Right lobe of liver (tissue), 6 donors: ENCODE data around the gene MYMK. TPM values are rescaled to one million over a fixed set of nuclear protein-coding genes. Genes with fewer than 3 reads are reported as not detected.

Source experiments
- ATAC-seq, 4 donors: fragments of 200-7000 bp; cut with Tn5 transposase; one replicate each; pipeline ENCODE4 v1.9.1; 2020; ENCODE audit warnings: mild to moderate bottlenecking in 4 of 4, moderate library complexity in 4 of 4
- DNase-seq, 3 donors: peaks; one replicate each; pipeline ENCODE4 v3.0.0-alpha.2; 2020
- H3K27ac ChIP-seq, 3 donors: fragments of 200-600 bp; one replicate each; pipeline ENCODE4 v1.8.0; 2022
- H3K27me3 ChIP-seq, 2 donors: fragments of 200-600 bp; one replicate each; pipeline ENCODE4 v1.8.0; 2022
- H3K36me3 ChIP-seq, 4 donors: fragments of 200-600 bp; sonication (generic) in 1 of 4; one replicate each; pipeline versions ENCODE4 v1.5.1 to v1.8.0; 2017 to 2022; ENCODE audit warnings: control low read depth in 1 of 4
- H3K4me1 ChIP-seq, 4 donors: fragments of 200-600 bp; sonication (generic) in 1 of 4; one replicate each; pipeline versions ENCODE4 v1.5.1 to v1.8.0; 2017 to 2022; ENCODE audit warnings: control low read depth in 1 of 4
- H3K4me3 ChIP-seq, 3 donors: fragments of 200-600 bp; one replicate each; pipeline ENCODE4 v1.8.0; 2022
- H3K9me3 ChIP-seq, 4 donors: fragments of 200-600 bp; sonication (generic) in 1 of 4; one replicate each; pipeline versions ENCODE4 v1.5.1 to v1.8.0; 2017 to 2022; ENCODE audit warnings: control low read depth in 1 of 4
- POLR2A ChIP-seq: fragments of 450-650 bp; IDR thresholded peaks from one replicate; pipeline ENCODE4 v1.6.1; 2017; ENCODE audit warnings: antibody characterized with exemption, mild to moderate bottlenecking
- WGBS: methylation state at CpG from one replicate; pipeline ENCODE4 v1.1.6; 2018; ENCODE audit warnings: low coverage, low lambda C conversion rate; ENCODE audit not compliant: insufficient coverage; ENCODE audit errors: missing lambda C conversion rate; 5-methylcytosine and 5-hydroxymethylcytosine counted together
- intact Hi-C, 2 donors: fragments of 100-400 bp; cut with DNase I; formaldehyde crosslinking; loops; one replicate each; pipeline versions ENCODE4 v1.11.2 to v1.14.1; 2022
- long read RNA-seq: library from polyadenylated mRNA; unstranded; transcript quantifications from one replicate; pipeline ENCODE4 v2.0.0, GENCODE V29; 2019
- total RNA-seq, 6 experiments: library from RNA; depleted of rRNA in 2 of 6; stranded (reverse); fragments of >200 nt in 2 of 6; fragmentation: NEBNext Ultra II Directional in 3 of 6; extraction: Animal tissue kit (Norgen Biotek cat#: 25700) in 3 of 6; gene quantifications; one replicate each; pipeline versions ENCODE4 v1.1.0 to v1.2.4, GENCODE V29; 2016 to 2023
- TF ChIP-seq, protein P1 (sequence below), 4 donors: fragments of 200-600 bp in 3 of 4; fragments of 450-650 bp in 1 of 4; IDR thresholded peaks; one replicate each; pipeline versions ENCODE4 v1.5.1 to v1.8.0; 2016 to 2022; ENCODE audit warnings: antibody characterized with exemption in 4 of 4, mild to moderate bottlenecking in 2 of 4
- donor health status: DM: no; HTN: yes; CAD: no.
- donor health status: DM: no; HTN: no; CAD: no.
- donor health status: DM: no; HTN: no; CAD: no.
- donor health status: DM: no; HTN: yes; CAD: no.
- donor health status: DM: no; HTN: yes; CAD: no.

The MYMK gene
- not detected for total RNA-seq
- long read RNA-seq: 0 reads

DNA sequence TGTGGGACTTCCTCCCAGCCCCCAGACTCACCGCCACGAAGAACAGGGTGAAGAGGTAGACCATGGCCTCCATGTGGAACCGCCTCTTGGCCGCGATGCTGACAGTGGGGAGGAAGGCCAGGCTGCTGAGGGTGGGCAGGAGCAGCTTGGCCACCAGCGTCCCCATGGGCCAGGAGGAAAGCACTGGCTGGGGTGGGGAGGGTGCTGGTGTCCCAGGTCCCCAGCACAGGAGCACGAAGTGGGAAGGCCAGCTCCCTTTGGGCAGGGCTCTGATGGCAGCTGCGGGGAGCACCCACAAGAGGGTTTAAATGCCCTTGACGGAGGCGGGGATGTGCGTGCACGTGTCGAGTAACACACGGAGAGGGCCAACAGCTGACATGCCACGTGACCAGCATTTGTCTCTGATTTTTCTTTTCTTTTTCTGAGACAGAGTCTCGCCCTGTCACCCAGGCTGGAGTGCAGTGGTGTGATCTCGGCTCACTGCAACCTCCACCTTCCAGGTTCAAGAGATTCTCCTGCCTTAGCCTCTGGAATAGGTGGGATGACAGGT, at the start of gene MYMK:
Gene MYMK (minus strand): TSS at position 281 of the 550 bp plus-strand sequence. CDS start 115 bp downstream, at position 166.
- 94% methylated on average over 6 of the region's 17 CpGs for WGBS
- peaks cover 0 to 30% (median 13%) of the 10 kb centered on the region in 4 donors for H3K4me1 ChIP-seq
- no peak for ATAC-seq
- intact Hi-C loops: loop anchor here (10.0 kb wide), 2 partner anchors 60 to 210 kb away; partner anchors contain the start of gene SARDH (in 1 of the 2)
- DNase-seq: no peak
- H3K4me3 ChIP-seq: no peak within 1 kb of the TSS
- TF ChIP-seq, protein P1, sequence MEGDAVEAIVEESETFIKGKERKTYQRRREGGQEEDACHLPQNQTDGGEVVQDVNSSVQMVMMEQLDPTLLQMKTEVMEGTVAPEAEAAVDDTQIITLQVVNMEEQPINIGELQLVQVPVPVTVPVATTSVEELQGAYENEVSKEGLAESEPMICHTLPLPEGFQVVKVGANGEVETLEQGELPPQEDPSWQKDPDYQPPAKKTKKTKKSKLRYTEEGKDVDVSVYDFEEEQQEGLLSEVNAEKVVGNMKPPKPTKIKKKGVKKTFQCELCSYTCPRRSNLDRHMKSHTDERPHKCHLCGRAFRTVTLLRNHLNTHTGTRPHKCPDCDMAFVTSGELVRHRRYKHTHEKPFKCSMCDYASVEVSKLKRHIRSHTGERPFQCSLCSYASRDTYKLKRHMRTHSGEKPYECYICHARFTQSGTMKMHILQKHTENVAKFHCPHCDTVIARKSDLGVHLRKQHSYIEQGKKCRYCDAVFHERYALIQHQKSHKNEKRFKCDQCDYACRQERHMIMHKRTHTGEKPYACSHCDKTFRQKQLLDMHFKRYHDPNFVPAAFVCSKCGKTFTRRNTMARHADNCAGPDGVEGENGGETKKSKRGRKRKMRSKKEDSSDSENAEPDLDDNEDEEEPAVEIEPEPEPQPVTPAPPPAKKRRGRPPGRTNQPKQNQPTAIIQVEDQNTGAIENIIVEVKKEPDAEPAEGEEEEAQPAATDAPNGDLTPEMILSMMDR (IDR thresholded peaks at IDR 0.05): no peak
- no peak for TF ChIP-seq POLR2A
- H3K27ac ChIP-seq: peak within 1 kb of the TSS in 1 of 3 donors; percentile 16
- H3K9me3 ChIP-seq: no peaks in the 10 kb centered on the region
- H3K36me3 ChIP-seq: no peaks in the 10 kb centered on the region
- H3K27me3 ChIP-seq: no peaks in the 10 kb centered on the region

GRCh38 chr9:133573791-133574515, 49.2 kb upstream of the MYMK start:
- 90% methylated on average over 9 of the region's 21 CpGs for WGBS
- no peak for TF ChIP-seq POLR2A
- TF ChIP-seq, protein P1 (IDR thresholded peaks at IDR 0.05): no peak
- Histone ChIP-seq H3K27ac (no peak overlapping the region), H3K4me1 (no peaks in the 10 kb centered on the region), H3K9me3 (no peaks in the 10 kb centered on the region), H3K36me3 (no peaks in the 10 kb centered on the region), H3K4me3 (no peak overlapping the region), H3K27me3 (no peaks in the 10 kb centered on the region)
- intact Hi-C loops: no loop called here
- ATAC-seq: no peak
- no peak for DNase-seq

DNA sequence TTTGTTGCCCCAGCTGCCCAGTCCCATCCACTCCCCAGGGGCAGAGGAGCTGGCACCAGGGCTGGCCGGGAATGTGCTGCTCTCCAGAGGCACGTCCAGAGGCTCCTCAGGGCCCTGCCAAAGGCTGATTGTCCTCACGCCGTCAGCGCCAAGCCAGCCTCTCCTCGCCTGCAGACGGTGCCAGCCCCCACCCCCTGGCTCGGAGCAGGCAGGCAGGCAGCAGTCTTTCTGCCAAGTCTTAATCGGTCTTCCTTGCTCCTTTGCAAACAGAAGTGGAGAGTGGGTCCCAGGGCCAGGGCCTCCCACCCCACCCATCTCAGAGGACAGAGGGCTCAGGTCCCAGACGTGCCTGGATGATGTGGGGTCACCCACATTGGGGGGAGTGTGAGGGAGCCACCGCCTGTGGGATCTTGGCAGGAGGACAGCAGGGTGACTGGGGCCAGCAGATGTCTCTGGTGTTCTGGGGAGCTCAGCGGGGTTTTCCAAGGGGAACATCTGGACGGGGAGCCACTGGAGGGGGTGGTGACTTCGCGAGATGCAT, 48.1 kb upstream of the MYMK start:
- TF ChIP-seq POLR2A: no peak
- TF ChIP-seq, protein P1 (IDR thresholded peaks at IDR 0.05): no peak
- WGBS: no CpG with 5 or more reads among the region's 15 CpGs
- Histone ChIP-seq H3K4me1 (no peaks in the 10 kb centered on the region), H3K27me3 (no peaks in the 10 kb centered on the region), H3K27ac (no peak overlapping the region), H3K36me3 (no peaks in the 10 kb centered on the region), H3K4me3 (no peak overlapping the region), H3K9me3 (no peaks in the 10 kb centered on the region)
- intact Hi-C loops: no loop called here
- DNase-seq (no peak), ATAC-seq (no peak)

GRCh38 chr9:133571896-133572595, 47.3 kb upstream of the MYMK start:
- intact Hi-C loops: no loop called here
- TF ChIP-seq, protein P1 (IDR thresholded peaks at IDR 0.05): no peak
- TF ChIP-seq POLR2A: no peak
- ATAC-seq: no peak
- no peak overlapping the region for H3K27ac ChIP-seq
- no peaks in the 10 kb centered on the region for H3K9me3 ChIP-seq
- H3K36me3 ChIP-seq: no peaks in the 10 kb centered on the region
- H3K27me3 ChIP-seq: no peaks in the 10 kb centered on the region
- no peaks in the 10 kb centered on the region for H3K4me1 ChIP-seq
- no peak overlapping the region for H3K4me3 ChIP-seq
- no peak for DNase-seq
- WGBS: 55% methylated on average over 2 of the region's 20 CpGs
